ENCODE results near the gene CCDC50. TPM values are rescaled to one million over a fixed set of nuclear protein-coding genes. Genes with fewer than 3 reads are reported as not detected.

The CCDC50 gene
- total RNA-seq, 1 donor from 2014 or later, result 170 TPM

- DNase-seq (ENCODE audit: low read depth), result no peak
Measured at GRCh38 chr3:191347228-191347627, 18.0 kb downstream of the CCDC50 start.

DNA sequence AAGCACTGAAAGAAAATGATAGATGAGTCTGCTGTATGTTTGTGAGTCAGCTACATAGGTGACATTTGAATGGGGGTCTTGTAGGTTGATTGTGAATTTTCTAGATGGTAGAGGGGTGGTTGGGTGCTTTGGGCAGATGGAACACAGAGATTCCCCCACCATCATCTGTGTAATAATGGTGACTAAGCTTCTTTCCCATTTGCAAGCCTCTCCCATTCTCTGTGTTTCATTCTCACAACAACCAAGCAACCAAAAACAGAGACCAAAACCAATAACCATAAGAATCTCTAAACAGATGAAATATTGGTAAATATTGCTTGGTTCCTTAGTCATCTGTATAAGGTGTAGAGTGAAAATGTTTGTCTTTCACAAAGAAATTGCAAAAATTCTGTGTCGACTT is 18.9 kb downstream of the CCDC50 start:
- DNase-seq (ENCODE audit: low read depth), result no peak

GRCh38 chr3:191350396-191351090 is 21.3 kb downstream of the CCDC50 start:
- peak; percentile 58 for DNase-seq (ENCODE audit: low read depth)

DNA sequence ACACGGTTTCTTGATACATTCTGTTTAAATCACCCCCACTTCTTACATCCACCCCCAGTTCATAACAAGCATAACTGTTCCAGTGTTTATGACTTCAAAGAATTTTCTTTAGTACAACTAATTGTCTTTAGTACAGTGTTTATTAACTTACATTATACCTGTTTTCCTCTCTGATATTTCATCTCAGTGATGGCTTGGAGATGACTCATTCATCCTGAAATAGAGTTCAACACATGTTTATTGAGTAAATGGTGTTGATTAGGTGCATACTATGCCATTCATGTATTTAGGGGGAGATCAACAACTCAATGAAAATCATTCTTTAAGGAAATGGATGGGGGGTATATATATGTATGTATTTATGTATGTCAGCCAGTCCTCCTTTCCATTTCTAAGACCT is 22.8 kb downstream of the CCDC50 start:
- peak; percentile 81 for DNase-seq (ENCODE audit: low read depth)

- DNase-seq (ENCODE audit: low read depth), result peak; percentile 72
Measured at GRCh38 chr3:191353022-191353777, 24.0 kb downstream of the CCDC50 start.

GRCh38 chr3:191355406-191355805 is 26.2 kb downstream of the CCDC50 start:
- DNase-seq (ENCODE audit: low read depth), result no peak

GRCh38 chr3:191356631-191357439 is 27.6 kb downstream of the CCDC50 start:
- DNase-seq (ENCODE audit: low read depth), result peak; percentile 97

DNA sequence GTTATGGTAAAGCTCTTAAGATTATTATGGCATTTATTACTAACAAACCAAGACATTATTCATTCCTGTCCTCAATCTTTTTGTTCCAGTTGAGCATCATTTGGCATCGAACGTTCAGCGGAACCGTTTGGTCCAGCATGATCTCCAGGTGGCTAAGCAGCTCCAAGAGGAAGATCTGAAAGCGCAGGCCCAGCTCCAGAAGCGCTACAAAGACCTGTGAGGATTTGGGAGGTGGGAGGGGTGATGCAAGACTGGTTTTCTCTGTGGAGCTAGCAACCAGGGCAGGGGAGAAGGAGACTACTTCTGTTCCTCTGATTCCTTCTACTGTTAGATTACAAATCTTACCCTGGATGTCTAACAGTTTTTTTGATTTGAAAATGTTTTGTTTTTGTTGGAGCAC is 28.7 kb downstream of the CCDC50 start:
- no peak for DNase-seq (ENCODE audit: low read depth)

GRCh38 chr3:191358929-191359328 is 29.7 kb downstream of the CCDC50 start:
- DNase-seq (ENCODE audit: low read depth), result no peak

DNA sequence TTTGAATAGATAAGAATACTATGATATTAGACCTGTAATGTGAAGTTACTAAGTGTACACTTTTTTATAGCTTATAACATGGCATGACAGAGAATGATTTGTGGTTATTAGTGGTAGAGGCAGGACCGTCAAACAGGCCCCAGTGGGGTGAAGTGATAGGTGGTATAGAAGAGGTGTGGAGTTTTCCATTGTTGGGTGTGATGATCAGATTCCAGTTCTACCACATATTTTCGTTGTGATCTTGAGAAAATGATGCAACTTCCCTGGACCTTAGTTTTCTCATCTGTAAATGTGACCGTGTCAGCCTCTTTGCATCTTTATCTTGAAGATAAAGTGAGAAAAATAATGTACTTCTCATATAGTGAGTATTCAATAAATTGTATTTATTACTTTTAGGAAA is 31.4 kb downstream of the CCDC50 start:
- no peak for DNase-seq (ENCODE audit: low read depth)

DNA sequence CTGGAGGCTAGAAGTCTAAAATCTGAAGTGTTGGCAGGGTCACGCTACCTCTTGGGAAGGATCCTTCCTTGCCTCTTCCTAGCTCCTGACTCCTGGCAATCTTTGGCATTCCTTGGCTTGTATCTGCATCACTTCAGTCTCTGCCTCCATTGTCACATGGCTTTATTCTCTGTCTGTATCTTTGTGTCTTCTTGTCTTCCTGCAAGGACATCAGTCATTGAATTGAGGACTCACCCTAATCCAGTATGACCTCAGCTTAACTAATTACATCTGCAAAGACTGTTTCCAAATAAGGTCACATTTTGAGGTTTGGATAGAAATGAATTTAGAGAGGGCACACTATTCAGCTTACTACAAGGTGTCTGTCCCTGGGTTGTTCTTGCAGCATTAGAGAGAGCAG is 32.3 kb downstream of the CCDC50 start:
- no peak for DNase-seq (ENCODE audit: low read depth)

GRCh38 chr3:191362037-191362436 is 32.8 kb downstream of the CCDC50 start:
- DNase-seq (ENCODE audit: low read depth), result peak; percentile 54

GRCh38 chr3:191362524-191363090 is 33.4 kb downstream of the CCDC50 start:
- no peak for DNase-seq (ENCODE audit: low read depth)

DNA sequence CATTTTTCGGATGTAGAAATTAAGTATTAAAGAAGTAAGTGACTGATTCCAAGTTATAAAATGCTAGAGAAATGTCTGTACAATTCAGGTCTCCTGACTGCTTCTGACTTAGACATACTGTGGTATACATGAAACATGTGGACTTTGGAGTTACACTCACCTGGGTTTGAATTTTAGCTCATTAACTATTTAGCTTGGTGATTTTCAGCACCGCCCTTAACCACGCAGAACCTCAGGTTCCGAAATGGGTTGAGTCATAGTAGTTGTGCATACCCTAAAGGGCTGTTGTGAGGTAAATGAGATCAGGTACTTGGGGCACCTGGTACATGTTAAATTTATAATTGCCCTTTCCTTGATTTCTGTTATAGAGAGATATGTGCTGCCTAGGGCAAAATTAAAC is 34.0 kb downstream of the CCDC50 start:
- DNase-seq (ENCODE audit: low read depth), result peak; percentile 72

- no peak for DNase-seq (ENCODE audit: low read depth)
Measured at GRCh38 chr3:191366675-191367074, 37.5 kb downstream of the CCDC50 start.

DNA sequence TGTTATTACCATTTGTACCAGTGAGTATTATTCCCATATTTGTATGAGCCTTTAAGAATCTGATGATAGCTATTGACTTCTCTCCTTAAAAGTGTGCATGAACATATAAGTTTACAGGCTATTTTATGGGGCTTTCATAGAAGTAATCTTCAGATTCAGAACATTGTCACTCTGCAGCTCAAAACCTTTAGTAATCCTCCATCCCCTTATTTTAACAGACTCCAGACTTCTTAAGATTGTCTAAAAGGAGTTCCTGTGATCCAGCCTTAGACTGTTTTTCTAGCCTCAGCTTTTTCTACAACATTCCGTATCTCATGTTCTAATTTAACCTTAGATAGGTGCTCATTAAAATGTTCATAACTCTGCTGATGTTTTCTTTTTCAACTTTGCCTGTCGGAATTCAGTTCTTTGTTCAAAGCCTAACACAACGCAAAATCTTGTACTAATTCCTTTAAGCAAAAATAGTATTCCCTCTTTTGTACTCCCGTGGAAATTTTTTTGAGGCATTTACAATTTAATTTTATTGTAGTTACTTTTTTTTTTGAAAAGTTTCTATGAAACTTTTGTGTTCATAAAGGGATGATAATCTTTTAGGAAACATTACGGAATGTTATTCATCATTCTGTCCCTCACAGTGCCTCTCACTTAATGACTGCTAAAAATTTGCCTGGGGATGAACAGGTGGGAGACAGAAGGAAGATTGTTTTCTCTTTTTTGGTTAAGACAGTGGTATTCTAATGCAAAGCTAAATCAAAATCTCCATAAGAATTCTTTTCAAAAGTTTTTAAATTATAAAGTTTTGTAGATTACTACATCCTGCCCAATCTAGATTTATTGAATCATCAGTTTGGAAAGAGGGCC is 39.8 kb downstream of the CCDC50 start:
- no peak for DNase-seq (ENCODE audit: low read depth)

DNA sequence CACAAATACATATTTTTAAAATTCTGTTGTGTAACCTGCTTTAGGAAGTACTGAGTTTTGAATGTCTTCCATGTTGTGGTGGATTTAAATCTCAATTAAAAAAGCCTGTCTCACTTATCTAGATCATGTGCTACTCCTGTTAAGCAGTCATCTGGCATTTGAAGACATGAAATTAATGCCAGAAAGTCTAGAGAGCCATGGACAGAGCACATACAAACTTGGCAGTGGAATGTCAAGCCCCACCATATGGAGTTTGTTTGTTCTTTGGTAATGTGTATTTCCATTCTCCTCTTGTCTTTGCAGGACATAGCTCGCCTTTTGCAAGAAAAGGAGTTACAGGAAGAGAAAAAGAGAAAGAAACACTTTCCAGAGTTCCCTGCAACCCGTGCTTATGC is 40.4 kb downstream of the CCDC50 start:
- no peak for DNase-seq (ENCODE audit: low read depth)

DNA sequence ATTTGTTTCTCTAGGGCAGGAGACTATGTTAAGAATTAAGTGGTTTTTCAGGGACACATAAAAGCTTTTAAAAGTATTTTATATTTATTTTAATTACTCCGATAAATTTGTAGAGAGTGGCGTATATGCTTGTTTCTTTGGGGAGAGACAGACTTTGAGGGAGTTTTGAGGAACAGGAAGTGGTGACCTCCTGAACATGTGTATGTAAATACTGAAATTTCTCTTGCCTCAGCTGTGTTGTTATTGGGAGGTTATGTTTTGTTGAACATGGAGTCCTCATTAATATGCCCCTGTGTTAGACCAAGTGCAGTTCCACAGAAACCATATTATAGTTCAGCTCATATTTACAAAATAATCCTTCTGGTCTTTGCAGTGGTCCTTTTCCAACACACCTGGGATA is 42.9 kb downstream of the CCDC50 start:
- DNase-seq (ENCODE audit: low read depth), result no peak

DNA sequence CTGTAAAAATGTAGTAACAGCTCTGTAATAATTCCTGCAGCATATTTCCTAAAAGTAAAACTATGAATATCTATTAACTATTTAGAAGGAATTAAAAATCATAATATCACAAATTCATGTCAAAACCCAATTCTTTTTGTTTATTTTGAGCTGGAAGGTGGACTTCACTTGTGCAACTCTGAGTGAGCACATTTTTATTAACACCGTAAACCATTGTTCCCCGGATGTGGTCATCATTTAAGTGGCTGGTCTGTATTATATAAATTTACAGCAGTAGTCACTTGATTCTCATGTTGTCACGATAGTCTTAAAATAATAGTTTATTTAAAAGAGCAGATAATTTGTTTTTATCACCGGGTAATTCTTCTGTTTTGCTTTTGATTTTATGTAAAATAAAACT is 44.1 kb downstream of the CCDC50 start:
- DNase-seq (ENCODE audit: low read depth), result no peak

DNA sequence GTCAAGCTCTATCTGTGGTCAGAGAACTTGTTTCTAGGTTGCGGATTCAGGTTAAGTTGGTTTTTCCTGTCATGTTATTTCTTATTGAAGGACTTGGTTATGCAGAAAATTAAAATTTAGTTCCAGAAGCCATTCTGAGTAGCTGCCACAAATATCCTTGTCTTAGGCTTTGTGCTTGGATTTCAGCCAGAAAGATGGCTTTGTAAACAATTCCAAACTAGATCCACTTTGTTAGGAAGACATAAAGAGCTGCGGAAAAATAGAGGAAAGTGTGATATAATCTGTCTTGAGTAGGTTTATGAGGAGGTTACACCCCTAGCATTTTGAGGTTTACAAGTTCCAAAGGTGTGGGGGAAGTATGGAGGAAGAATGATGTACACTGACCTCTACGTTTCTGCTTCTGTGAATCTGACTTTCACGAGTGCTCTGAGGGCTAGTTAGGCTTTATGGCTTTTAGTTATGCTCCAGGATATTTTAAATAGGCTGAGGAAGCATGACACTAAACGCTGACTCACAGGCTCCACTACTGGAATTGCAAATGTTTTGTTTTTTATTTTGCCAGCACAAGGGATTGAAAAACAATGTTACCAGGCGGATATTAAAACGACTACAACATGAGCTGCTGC is 47.4 kb downstream of the CCDC50 start:
- peak; percentile 97 for DNase-seq (ENCODE audit: low read depth)
